VCaP (cell line): ENCODE results near the gene CTCFL.

Experiments
- H3K27ac ChIP-seq: fragments of 450-650 bp; 2 replicates; pipeline ENCODE4 v1.5.1; 2017
- TF ChIP-seq, protein P1 (sequence below): fragments of 450-650 bp; conservative IDR thresholded peaks from 2 replicates; pipeline ENCODE4 v1.5.1; 2017; ENCODE audit warnings: mild to moderate bottlenecking, moderate library complexity

CTCFL gene

DNA sequence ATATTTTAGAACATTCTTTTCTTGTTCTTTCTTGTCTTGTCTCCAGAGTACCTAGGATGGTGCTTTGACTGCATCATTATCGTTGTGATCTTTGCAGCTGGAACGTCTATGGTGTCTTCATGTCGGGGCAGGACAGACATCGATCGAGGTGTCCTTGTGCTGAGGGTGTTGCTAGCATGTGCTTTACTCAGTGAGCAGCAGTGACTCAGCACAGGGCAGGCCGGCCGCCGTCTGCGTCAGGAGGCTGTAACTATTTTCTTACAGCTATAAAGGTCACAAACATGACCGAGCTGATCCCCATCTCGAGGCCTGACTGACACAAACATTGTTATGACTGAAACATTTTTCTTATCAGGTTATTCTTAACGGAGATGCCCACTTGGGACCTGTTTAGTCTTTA lies 14.9 kb upstream of the CTCFL start:
- TF ChIP-seq, protein P1, sequence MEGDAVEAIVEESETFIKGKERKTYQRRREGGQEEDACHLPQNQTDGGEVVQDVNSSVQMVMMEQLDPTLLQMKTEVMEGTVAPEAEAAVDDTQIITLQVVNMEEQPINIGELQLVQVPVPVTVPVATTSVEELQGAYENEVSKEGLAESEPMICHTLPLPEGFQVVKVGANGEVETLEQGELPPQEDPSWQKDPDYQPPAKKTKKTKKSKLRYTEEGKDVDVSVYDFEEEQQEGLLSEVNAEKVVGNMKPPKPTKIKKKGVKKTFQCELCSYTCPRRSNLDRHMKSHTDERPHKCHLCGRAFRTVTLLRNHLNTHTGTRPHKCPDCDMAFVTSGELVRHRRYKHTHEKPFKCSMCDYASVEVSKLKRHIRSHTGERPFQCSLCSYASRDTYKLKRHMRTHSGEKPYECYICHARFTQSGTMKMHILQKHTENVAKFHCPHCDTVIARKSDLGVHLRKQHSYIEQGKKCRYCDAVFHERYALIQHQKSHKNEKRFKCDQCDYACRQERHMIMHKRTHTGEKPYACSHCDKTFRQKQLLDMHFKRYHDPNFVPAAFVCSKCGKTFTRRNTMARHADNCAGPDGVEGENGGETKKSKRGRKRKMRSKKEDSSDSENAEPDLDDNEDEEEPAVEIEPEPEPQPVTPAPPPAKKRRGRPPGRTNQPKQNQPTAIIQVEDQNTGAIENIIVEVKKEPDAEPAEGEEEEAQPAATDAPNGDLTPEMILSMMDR, result no peak
- H3K27ac ChIP-seq, result no peak overlapping the region

DNA sequence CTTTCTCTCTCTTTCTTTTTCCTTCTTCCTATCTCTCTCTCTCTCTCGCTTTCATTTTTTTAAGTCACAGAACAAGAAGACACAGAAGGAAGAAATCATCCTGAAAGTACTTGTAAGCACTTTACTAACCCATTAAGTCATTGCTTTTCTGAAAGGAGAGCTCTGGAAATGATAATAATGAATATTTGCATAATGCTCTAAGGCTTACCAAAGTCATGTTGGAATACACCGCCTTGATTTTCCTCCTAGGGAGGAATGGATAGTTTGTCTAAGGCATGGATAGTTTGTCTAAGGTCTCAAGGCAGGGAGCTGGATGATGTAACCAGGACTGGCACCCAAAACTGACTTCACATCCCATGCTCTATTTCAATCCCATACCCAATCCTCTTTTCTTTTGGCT lies 12.9 kb upstream of the CTCFL start:
- H3K27ac ChIP-seq, result no peak overlapping the region
- TF ChIP-seq, protein P1, result no peak

- no peak overlapping the region for H3K27ac ChIP-seq
- TF ChIP-seq, protein P1, result no peak
These were observed 12.1 kb upstream of the CTCFL start for GRCh38 chr20:57536771-57537724.

DNA sequence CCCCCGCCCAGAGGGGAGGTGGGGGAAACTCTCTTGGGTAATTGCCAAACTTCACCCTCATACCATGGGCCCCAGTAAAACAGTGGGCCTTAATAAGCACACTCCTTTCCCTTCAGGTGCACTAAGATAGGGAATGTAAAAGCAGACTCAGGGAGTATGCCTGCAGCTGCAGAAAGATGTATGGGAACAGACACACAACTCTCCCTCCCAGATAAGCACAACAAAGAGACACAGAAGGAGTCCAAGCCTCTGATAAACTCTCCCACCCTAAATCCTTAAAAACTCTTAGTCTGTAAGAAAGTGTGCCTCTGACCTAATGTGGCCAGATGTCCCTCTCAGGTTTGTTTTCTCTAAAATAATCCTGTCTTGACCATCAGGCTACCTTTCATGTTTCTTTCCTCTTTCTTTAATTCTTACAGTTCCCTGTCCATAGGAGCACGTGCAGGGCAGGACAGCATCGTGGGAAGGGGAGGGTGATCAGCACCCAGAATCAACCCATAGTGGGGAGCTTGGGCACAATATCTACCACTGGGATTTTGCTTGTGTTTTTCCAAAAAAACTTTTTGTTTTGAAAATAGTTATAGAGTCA lies 11.3 kb upstream of the CTCFL start:
- TF ChIP-seq, protein P1, result no peak
- no peak overlapping the region for H3K27ac ChIP-seq

DNA sequence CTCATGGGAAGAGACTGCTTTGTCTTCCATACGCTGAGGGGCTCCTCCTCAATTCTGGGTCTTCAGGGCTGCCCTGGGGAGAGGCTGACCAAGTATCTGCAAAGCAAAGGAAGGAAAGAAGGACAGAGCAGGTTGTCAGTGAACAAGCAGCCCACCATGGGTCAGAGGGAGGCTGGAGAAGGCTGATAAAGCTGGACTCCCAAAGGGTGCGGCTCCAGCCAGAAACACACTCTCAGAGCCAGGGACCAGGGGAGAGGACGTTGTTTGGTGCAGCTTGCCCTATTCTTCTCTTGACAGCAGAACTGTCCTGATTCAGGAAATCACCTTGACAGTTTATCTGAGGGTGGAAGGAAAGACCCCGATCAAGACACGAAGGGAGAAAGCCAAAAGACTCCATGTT lies 10.4 kb upstream of the CTCFL start:
- no peak overlapping the region for H3K27ac ChIP-seq
- TF ChIP-seq, protein P1, result no peak

GRCh38 chr20:57532104-57532503 lies 7.2 kb upstream of the CTCFL start:
- H3K27ac ChIP-seq, result no peak overlapping the region
- TF ChIP-seq, protein P1, result no peak

GRCh38 chr20:57530327-57530981 lies 5.5 kb upstream of the CTCFL start:
- TF ChIP-seq, protein P1, result no peak
- no peak overlapping the region for H3K27ac ChIP-seq
